DOHH2 (cell line): ENCODE measurements around the gene NUTM2D.
"Not testable (repeated sequence)": the region's sequence is repeated elsewhere in the genome, so short reads cannot be mapped to it uniquely, and the experiment has no call there.

Source experiments
- H3F3A ChIP-seq: fragments of 200-600 bp; sonication (generic), shearing (Covaris generic); 2 replicates; pipeline ENCODE4 v1.6.0; 2016; ENCODE audit warnings: antibody characterized with exemption, mild to moderate bottlenecking; ENCODE audit not compliant: control insufficient read depth, insufficient read depth
- H3K27ac ChIP-seq: fragments of 200-600 bp; sonication (generic); 2 replicates; pipeline ENCODE4 v1.5.1; 2014; ENCODE audit warnings: low read depth, mild to moderate bottlenecking, low read length, moderate library complexity
- H3K27me3 ChIP-seq: fragments of 200-600 bp; sonication (generic); 2 replicates; pipeline ENCODE4 v1.6.1; 2014; ENCODE audit warnings: mild to moderate bottlenecking, low read length, mixed read lengths; ENCODE audit not compliant: control insufficient read depth
- H3K36me3 ChIP-seq: fragments of 200-600 bp; sonication (generic); 2 replicates; pipeline ENCODE4 v1.6.1; 2014; ENCODE audit warnings: mild to moderate bottlenecking, low read length, moderate library complexity, mixed read lengths; ENCODE audit not compliant: control insufficient read depth
- H3K4me1 ChIP-seq: fragments of 200-600 bp; sonication (generic); 2 replicates; pipeline ENCODE4 v1.6.1; 2014; ENCODE audit warnings: mild to moderate bottlenecking, low read length, mixed read lengths; ENCODE audit not compliant: control insufficient read depth
- H3K4me2 ChIP-seq: fragments of 200-600 bp; sonication (generic); 2 replicates; pipeline ENCODE4 v1.6.0; 2014; ENCODE audit warnings: mild to moderate bottlenecking, low read length, moderate library complexity
- H3K4me3 ChIP-seq: fragments of 200-600 bp; sonication (generic); 2 replicates; pipeline ENCODE4 v1.5.1; 2014; ENCODE audit warnings: mild to moderate bottlenecking, low read length, mixed read lengths
- H3K79me2 ChIP-seq: fragments of 200-600 bp; sonication (generic); 2 replicates; pipeline ENCODE4 v1.6.1; 2014; ENCODE audit warnings: mild to moderate bottlenecking, low read length, mixed read lengths; ENCODE audit not compliant: control insufficient read depth
- H3K9me2 ChIP-seq: fragments of 200-600 bp; sonication (generic); replicated peaks from 2 replicates; pipeline ENCODE4 v1.6.1; 2014; ENCODE audit warnings: mild to moderate bottlenecking, low read length, mixed read lengths; ENCODE audit not compliant: control insufficient read depth
- H3K9me3 ChIP-seq: fragments of 200-600 bp; sonication (generic); 2 replicates; pipeline ENCODE4 v1.6.1; 2014; ENCODE audit warnings: antibody characterized with exemption, low read length, mixed read lengths; ENCODE audit not compliant: control insufficient read depth, insufficient read depth
- H4K20me1 ChIP-seq: fragments of 200-600 bp; sonication (generic); 2 replicates; pipeline ENCODE4 v1.6.0; 2014; ENCODE audit warnings: low read depth, mild to moderate bottlenecking, antibody characterized with exemption, low read length, moderate library complexity; ENCODE audit not compliant: control insufficient read depth, insufficient read depth

NUTM2D gene

DNA sequence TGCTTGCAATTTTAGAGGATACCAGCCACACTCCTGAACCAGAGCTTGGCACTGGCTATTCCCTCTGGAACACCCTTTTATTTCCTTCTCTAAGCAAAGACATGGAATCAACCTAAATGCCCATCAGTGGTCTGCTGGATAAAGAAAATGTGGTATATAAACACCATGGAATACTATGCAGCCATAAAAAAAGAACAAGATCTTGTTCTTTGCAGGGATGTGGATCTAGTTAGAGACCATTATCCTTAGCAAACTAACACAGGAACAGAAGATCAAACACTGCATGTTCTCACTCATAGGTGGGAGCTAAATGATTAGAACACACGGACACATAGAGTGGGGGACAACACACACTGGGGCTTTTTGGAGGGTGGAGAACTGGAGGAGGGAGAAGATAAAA is 56.4 kb downstream of the NUTM2D start:
- H3K4me3 ChIP-seq, H3K79me2 ChIP-seq, H3K4me2 ChIP-seq, H3K27me3 ChIP-seq, H3K36me3 ChIP-seq, H3F3A ChIP-seq, H3K4me1 ChIP-seq, H4K20me1 ChIP-seq, H3K9me2 ChIP-seq, H3K9me3 ChIP-seq, H3K27ac ChIP-seq: not testable (repeated sequence)
